GM18505 (cell line): ENCODE data around the gene OR2A2.
"Not testable (repeated sequence)": the region's sequence is repeated elsewhere in the genome, so short reads cannot be mapped to it uniquely, and the experiment has no call there.

ENCODE experiments used
- ATAC-seq: cut with Tn5 transposase; IDR thresholded peaks from one replicate; pipeline ENCODE4 v1.9.1; 2021; ENCODE audit not compliant: unreplicated experiment
- POLR2A ChIP-seq: IDR thresholded peaks from 4 replicates; pipeline ENCODE4 v1.6.1; 2011; ENCODE audit warnings: borderline replicate concordance; ENCODE audit not compliant: insufficient read depth, insufficient read length; ENCODE audit errors: extremely low read depth

Gene OR2A2

DNA sequence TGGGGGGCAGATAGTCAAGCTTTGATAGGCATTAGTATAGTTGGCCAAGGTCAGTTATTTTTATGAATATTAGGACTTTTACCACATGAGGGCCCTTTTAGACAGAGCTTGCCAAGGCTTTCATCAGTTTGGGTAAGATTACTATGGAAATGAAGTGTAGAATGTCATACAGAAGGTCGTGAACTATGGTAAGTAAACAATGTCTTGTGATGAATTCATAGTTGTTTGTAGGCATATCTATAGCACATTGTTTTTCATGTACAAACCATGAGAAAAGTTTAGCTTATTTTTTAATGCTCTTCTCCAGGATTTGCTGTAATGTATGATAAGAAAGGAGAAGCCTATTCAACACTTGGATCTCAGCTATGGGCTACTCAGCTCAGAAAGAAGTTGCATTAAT lies 4.3 kb downstream of the OR2A2 start:
- TF ChIP-seq POLR2A = no peak

DNA sequence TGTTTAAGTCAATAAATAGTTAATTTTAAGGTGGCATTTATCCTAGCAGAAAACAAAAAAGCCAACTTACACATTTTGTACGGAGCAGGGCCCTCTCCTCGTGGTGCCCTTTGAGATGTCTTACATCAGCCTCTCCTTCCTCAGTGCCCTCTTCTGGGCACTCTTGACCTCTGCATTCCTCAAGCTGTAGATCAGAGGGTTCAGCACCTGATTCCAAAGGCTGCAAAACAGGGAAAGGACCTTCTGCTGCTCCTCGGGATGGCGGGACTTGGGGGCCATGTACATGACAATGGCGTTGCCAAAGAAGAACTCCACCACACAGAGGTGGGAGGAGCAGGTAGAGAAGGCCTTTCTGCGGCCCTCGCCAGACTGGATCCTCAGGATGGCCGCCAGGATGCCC lies 9.0 kb downstream of the OR2A2 start:
- TF ChIP-seq POLR2A = no peak
- ATAC-seq = no peak

More for the DNA sequence above, 4.3 kb downstream of the OR2A2 start:
- ATAC-seq = no peak

DNA sequence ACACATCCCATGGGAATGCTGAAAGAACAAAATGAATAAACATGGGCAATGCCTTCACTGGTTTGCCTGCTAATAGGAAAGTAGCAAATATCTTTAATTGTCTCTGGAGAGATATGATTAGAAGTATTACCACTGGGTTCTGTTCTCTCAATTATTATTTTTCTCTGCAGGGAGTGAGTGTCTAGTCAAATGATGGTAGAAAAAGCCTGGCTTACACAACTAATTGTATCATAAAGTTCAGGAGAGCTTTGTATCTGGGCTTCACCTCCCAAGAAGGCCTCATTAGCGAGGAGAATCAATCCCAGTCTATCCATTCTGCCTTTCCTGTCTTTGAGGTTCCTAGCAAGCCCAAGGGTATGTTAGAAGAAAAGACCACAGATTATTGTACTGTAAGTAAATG lies 13.5 kb downstream of the OR2A2 start, which contains the start of gene OR2A14:
OR2A14 (plus strand) TSS at position 301 of the 400 bp plus-strand sequence. CDS start 5,937 bp downstream, outside the sequence.
- no peak for TF ChIP-seq POLR2A
- ATAC-seq = no peak

DNA sequence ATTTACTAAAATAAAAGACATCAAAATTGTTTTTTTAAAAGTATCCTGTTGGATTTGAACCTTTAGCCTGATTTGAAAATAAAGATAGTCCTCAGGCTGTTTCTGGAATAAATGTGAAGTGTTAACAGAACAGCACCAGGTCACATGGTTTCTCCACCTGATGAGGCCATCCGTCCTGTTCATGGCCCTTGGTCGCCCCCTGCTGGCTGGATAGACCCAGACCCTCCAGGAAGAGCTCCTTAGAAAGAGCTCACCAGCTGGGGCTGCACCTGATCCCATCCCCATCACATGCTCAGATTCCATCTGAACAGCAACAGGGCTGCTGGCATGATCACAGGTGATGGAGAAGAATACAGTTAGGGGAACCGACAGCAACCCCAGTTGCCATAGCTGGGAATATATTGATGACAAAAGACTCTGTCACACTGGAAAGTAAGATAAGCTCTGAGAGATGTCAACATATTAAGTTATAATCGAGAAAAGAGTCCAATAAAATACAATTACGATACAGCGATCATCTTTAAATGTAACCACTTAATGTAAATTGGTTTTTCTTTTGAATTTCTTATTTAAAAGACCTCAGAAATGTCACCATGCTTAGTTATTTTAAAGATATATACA lies 18.4 kb downstream of the OR2A2 start:
- ATAC-seq = peak; percentile 99
- TF ChIP-seq POLR2A = no peak

DNA sequence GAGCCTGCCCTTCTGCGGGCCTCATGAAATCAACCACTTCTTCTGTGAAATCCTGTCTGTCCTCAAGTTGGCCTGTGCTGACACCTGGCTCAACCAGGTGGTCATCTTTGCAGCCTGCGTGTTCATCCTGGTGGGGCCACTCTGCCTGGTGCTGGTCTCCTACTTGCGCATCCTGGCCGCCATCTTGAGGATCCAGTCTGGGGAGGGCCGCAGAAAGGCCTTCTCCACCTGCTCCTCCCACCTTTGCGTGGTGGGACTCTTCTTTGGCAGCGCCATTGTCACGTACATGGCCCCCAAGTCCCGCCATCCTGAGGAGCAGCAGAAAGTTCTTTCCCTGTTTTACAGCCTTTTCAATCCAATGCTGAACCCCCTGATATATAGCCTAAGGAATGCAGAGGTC lies 20.2 kb downstream of the OR2A2 start:
- ATAC-seq = not testable (repeated sequence)

DNA sequence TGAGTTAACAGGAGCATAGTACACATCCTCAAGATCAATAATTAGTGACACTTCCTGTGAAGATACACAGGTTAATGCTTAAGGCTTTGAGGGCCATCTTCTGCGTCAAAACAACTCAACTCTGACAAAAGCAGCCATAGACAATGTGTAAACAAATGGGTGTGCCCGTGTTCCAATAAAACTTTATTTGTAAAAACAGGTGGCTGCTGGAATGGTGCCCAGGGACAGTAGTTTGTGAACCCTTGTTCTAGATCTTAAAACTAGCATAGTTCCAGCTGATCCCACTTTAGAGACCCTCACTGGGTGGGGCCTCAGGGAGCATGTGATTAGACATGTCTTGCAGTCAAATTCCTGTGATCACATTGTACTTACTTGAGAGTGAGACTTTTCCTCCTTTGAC lies 21.3 kb downstream of the OR2A2 start:
- ATAC-seq = no peak

DNA sequence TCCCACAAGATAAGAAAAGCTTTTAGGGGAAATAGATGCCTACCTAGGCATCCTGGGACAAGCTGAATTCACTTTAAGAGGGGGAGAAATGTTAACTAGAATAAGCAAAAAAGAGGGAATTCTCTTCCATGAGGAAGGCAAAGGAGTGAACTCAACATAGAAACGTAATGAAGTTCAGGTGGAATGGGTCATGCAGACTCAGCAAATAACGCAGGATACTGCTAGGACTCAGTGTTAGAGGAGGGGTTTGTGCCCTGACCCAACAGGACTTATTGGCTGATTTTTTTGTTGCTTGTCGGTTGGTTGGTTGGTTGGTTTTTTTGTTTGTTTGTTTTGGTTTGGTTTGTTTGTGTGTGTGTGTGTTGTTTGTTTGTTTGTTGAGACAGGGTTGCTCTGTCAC lies 22.9 kb downstream of the OR2A2 start:
- no peak for ATAC-seq
- no peak for TF ChIP-seq POLR2A

More for the DNA sequence above, 21.3 kb downstream of the OR2A2 start:
- no peak for TF ChIP-seq POLR2A

DNA sequence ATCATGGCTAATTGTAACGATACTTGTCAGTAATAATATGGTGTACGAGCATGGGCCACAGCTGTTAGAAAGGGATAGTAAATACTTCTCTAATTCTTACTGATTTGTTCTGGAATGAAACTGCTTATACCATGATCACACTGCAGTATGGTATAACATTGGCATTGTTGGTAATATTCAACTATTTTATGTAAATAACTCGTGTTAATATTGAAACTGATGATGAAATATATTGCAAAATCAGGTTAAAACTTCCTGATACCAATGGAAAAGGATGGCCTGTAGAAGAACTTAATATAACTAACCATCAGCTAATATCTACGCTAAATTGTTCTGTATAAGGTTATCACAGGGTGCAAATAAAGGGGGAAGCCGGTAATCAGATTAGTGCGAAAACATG lies 23.9 kb downstream of the OR2A2 start:
- ATAC-seq = no peak

DNA sequence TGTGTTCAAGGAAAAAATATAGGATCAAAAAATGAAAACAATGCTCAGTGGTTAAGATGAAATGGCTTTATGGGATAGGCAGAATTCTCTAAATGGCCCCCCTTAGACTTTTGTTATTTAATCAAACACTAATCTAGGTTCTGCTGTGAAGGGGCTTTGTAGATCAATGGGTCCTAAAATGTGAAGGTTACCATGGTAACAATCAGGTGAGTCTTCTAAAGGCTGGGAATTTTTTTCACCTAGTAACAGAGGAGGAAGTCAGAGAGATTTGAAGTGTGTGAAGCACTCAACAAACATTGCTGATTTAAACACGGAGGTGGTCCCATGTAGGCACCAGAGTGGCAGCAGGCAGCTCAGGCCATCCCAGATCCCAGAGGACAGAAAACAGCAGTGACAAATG lies 24.7 kb downstream of the OR2A2 start:
- no peak for TF ChIP-seq POLR2A
- no peak for ATAC-seq

More for the DNA sequence above, 23.9 kb downstream of the OR2A2 start:
- no peak for TF ChIP-seq POLR2A

DNA sequence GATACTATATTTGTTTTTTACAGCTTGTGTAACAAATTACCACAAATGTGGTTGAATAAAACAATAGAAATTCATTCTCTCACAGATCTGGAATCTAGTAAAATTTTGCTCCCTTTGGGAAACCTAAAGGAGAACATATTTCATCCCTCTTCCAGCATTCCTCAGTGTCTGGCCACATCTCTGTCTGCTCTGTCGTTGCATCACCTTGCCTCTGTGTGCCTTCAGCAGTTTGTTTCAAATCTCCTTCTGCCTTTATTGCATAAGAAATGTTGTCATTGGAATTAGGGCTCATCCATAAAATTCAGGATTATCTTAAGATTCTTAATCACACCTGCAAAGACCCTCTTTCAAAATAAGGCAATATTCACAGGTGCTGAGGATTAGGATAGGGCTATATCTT lies 28.1 kb downstream of the OR2A2 start:
- ATAC-seq = no peak
- no peak for TF ChIP-seq POLR2A

DNA sequence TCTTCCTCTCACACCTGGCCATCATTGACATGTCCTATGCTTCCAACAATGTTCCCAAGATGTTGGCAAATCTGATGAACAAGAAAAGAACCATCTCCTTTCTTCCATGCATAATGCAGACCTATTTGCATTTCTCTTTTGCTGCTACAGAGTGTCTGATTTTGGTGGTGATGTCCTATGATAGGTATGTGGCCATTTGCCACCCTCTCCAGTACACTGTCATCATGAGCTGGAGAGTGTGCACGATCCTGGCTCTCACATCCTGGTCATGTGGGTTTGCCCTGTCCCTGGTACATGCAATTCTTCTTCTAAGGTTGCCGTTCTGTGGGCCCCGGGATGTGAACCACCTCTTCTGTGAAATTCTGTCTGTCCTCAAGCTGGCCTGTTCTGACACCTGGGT lies 32.8 kb downstream of the OR2A2 start:
- TF ChIP-seq POLR2A = no peak
- ATAC-seq = no peak

DNA sequence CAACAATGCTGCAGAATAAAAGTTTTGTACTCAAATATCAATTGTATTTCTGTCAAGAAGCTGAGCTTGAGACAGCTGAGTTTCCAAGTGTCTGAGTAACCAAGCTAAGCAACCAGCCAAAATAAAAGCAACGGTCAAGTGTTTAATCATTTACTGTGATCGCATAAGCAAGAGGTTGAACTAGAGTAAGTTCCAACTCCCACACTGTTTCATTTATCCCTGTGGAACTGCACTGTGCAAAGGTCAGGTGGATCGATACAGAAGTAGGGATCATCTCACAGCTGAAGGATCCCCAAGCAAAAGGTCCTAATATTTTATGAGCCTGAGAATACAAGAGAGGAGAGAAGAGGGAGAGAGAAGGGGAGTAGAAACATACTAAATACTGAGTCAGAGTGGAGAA lies 35.0 kb downstream of the OR2A2 start:
- ATAC-seq = no peak
- TF ChIP-seq POLR2A = no peak

DNA sequence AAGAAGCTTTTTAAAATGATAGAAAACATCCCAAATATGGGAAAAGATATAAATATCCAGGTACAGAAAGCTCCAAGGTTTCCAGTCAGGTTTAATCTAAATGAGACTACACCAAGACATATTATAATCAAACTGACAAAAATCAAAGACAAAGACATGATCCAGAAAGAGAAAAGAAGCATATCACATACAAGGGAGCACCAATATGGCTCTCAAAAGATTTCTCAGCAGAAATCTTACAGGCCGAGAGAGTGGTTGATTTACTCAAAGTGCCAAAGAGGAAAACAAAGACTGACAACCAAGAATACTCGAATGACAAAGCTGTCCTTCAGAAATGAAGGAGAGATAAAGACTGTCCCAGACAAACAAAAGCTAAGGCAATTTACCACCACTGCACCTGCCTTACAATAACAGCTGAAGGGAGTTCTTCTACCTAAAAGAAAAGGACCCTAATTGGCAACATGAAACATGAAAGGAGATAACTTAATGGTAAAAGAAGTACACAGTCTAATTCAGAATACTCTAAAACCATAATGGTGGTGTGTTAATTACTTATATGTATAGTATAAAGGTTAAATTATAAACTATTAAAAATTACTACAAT lies 38.9 kb downstream of the OR2A2 start:
- no peak for TF ChIP-seq POLR2A

DNA sequence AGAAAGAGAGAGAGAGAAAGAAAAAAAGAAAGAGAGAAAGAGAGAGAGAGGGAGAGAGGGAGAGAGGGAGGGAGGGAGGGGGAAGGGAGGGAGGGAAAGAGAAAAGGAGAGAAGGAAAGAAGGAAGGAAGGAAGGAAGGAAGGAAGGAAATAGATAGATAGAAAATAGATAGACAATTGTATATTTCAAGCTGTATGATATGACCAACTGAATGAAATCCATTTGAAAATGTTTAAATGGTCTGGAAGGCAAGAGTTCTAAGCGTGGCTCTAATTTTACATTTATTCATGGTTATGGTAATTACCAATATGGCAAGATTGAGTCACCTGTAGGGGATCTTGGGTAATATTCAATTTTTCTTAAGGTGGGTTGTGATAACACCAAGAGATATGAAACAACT lies 49.5 kb downstream of the OR2A2 start:
- ATAC-seq = no peak
- TF ChIP-seq POLR2A = no peak

More for the DNA sequence above, 38.9 kb downstream of the OR2A2 start:
- no peak for ATAC-seq
